ENCODE measurements around the gene TM2D1.

DNA sequence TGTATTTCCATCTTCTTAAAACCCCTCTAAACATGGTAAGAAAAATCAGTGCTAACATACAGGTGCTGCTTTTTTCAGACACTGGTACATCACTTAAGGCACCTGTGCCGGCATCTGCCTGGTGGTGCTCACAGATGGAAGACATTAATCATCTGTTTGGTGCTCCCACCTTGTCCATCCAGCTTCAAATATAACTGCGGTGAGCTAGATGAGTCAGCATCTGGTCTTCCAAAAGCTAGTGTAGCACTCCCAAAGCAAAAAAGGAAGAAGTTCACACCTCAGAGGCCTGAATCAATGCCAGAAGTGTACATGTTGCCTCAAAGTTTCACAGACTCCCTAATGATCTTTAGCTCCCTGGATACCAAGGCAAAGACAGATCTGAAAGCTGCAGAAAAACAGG lies 44.4 kb downstream of the TM2D1 start:
- TF ChIP-seq, protein P1, sequence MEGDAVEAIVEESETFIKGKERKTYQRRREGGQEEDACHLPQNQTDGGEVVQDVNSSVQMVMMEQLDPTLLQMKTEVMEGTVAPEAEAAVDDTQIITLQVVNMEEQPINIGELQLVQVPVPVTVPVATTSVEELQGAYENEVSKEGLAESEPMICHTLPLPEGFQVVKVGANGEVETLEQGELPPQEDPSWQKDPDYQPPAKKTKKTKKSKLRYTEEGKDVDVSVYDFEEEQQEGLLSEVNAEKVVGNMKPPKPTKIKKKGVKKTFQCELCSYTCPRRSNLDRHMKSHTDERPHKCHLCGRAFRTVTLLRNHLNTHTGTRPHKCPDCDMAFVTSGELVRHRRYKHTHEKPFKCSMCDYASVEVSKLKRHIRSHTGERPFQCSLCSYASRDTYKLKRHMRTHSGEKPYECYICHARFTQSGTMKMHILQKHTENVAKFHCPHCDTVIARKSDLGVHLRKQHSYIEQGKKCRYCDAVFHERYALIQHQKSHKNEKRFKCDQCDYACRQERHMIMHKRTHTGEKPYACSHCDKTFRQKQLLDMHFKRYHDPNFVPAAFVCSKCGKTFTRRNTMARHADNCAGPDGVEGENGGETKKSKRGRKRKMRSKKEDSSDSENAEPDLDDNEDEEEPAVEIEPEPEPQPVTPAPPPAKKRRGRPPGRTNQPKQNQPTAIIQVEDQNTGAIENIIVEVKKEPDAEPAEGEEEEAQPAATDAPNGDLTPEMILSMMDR (IDR thresholded peaks at IDR 0.05; ENCODE audit: low read depth, low read length, poor library complexity, severe bottlenecking) = no peak
- no peak for TF ChIP-seq EZH2phosphoT487 (IDR thresholded peaks at IDR 0.05; ENCODE audit: borderline replicate concordance, low read length)
